RWPE2 (cell line): ENCODE data around the gene DUS2.
"Not testable (repeated sequence)": the region's sequence is repeated elsewhere in the genome, so short reads cannot be mapped to it uniquely, and the experiment has no call there.

Source experiments
- ATAC-seq: fragments of 200-7000 bp; cut with Tn5 transposase; 3 replicates; pipeline ENCODE4 v1.9.1; 2021; ENCODE audit warnings: low read depth
- DNase-seq: peaks from one replicate; pipeline ENCODE4 v3.0.0-alpha.2; 2020; ENCODE audit warnings: low spot score
- H3K27ac ChIP-seq: fragments of 450-650 bp; 2 replicates; pipeline ENCODE4 v1.5.1; 2017; ENCODE audit warnings: mild to moderate bottlenecking; ENCODE audit not compliant: poor library complexity, severe bottlenecking
- H3K27me3 ChIP-seq: fragments of 250-450 bp; sonication (Bioruptor Pico); 2 replicates; pipeline ENCODE4 v1.5.1; 2021; ENCODE audit warnings: mild to moderate bottlenecking, moderate library complexity; ENCODE audit not compliant: insufficient read depth, poor library complexity, severe bottlenecking
- H3K36me3 ChIP-seq: fragments of 250-450 bp; sonication (Bioruptor Pico); 2 replicates; pipeline ENCODE4 v1.5.1; 2020; ENCODE audit warnings: low read depth, mild to moderate bottlenecking, moderate library complexity
- H3K4me1 ChIP-seq: fragments of 250-450 bp; sonication (Bioruptor Pico); 2 replicates; pipeline ENCODE4 v1.5.1; 2021; ENCODE audit warnings: mild to moderate bottlenecking, moderate library complexity; ENCODE audit not compliant: insufficient read depth, poor library complexity, severe bottlenecking
- H3K4me3 ChIP-seq: fragments of 250-450 bp; sonication (Bioruptor Pico); 2 replicates; pipeline ENCODE4 v1.5.1; 2021; ENCODE audit warnings: mild to moderate bottlenecking, moderate library complexity; ENCODE audit not compliant: severe bottlenecking
- H3K9me3 ChIP-seq: fragments of 250-450 bp; sonication (Bioruptor Pico); 2 replicates; pipeline ENCODE4 v1.5.1; 2021; ENCODE audit warnings: mild to moderate bottlenecking, moderate library complexity; ENCODE audit not compliant: severe bottlenecking
- CTCF ChIP-seq: fragments of 450-650 bp; IDR thresholded peaks from one replicate; pipeline ENCODE4 v1.5.1; 2017; ENCODE audit warnings: mild to moderate bottlenecking, moderate library complexity; ENCODE audit not compliant: poor library complexity, severe bottlenecking

DUS2 gene

GRCh38 chr16:68116256-68116867, 93.3 kb downstream of the DUS2 start:
- Histone ChIP-seq H3K27me3 (no peaks in the 10 kb centered on the region), H3K27ac (no peak overlapping the region), H3K4me3 (no peak overlapping the region), H3K4me1 (no peaks in the 10 kb centered on the region), H3K9me3 (no peaks in the 10 kb centered on the region), H3K36me3 (no peaks in the 10 kb centered on the region)
- no peak for DNase-seq
- ATAC-seq: peak; percentile 67
- peak; percentile 82 for TF ChIP-seq CTCF

DNA sequence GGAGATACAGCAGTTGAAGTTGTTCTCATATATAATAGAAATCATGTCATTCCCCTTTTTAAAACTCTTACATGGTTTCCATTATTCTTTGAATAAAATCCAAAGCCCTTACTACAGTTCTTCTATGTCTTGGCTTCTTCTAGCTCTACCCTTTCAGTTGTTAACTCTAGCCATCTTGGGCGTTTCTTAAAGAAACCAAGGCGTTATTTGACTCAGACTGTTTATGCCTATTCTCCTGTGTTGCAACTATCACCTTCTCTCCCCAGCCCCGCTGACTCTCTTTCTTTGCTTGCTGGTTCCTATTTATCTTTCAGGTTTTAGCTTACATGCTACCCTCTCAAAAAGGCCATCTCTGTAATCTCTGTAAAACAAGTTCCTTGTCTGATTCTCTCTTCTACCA, 94.8 kb downstream of the DUS2 start:
- no peaks in the 10 kb centered on the region for H3K36me3 ChIP-seq
- no peak overlapping the region for H3K27ac ChIP-seq
- no peaks in the 10 kb centered on the region for H3K4me1 ChIP-seq
- no peaks in the 10 kb centered on the region for H3K9me3 ChIP-seq
- ATAC-seq: no peak
- TF ChIP-seq CTCF: no peak
- no peaks in the 10 kb centered on the region for H3K27me3 ChIP-seq
- no peak overlapping the region for H3K4me3 ChIP-seq
- DNase-seq: no peak

GRCh38 chr16:68118954-68119353, 95.9 kb downstream of the DUS2 start:
- not testable (repeated sequence) for H3K4me3 ChIP-seq, H3K9me3 ChIP-seq, ATAC-seq, H3K36me3 ChIP-seq, H3K4me1 ChIP-seq, DNase-seq, H3K27ac ChIP-seq, H3K27me3 ChIP-seq

- not testable (repeated sequence) for H3K27ac ChIP-seq, H3K27me3 ChIP-seq, ATAC-seq, H3K4me1 ChIP-seq, H3K9me3 ChIP-seq, H3K4me3 ChIP-seq, H3K36me3 ChIP-seq, DNase-seq
Observed at GRCh38 chr16:68120496-68120895, 97.4 kb downstream of the DUS2 start.

- Histone ChIP-seq H3K27ac (no peak overlapping the region), H3K27me3 (no peaks in the 10 kb centered on the region), H3K4me1 (no peaks in the 10 kb centered on the region), H3K4me3 (no peak overlapping the region), H3K36me3 (no peaks in the 10 kb centered on the region), H3K9me3 (no peaks in the 10 kb centered on the region)
- no peak for DNase-seq
- no peak for ATAC-seq
- no peak for TF ChIP-seq CTCF
Observed at GRCh38 chr16:68126395-68126794, 103.3 kb downstream of the DUS2 start.

- ATAC-seq: 0 out of 3 replicates have a peak, but pooled peaks have one; percentile 35
- no peak overlapping the region for H3K27ac ChIP-seq
Observed at GRCh38 chr16:68128577-68129305, 105.7 kb downstream of the DUS2 start.

More at GRCh38 chr16:68128577-68129305, 105.7 kb downstream of the DUS2 start:
- Histone ChIP-seq H3K4me1 (no peaks in the 10 kb centered on the region), H3K4me3 (no peak overlapping the region), H3K36me3 (peaks cover 3% of the 10 kb centered on the region; the same call in 1 of the 2 replicates), H3K9me3 (no peaks in the 10 kb centered on the region), H3K27me3 (no peaks in the 10 kb centered on the region)
- no peak for DNase-seq
- TF ChIP-seq CTCF: no peak
